Glutamatergic neuron (in vitro differentiated cells): ENCODE results near the gene CHRNA10. TPM values are rescaled to one million over a fixed set of nuclear protein-coding genes. Genes with fewer than 3 reads are reported as not detected.

ENCODE experiments used
- total RNA-seq: library from RNA; stranded (reverse); fragmentation: NEBNext Ultra II Directional; extraction: Animal tissue kit (Norgen Biotek cat#: 25700); gene quantifications from one replicate; pipeline ENCODE4 v1.2.1, GENCODE V29; 2021; ENCODE audit not compliant: unreplicated experiment

Gene CHRNA10
- total RNA-seq, 1 donor from 2014 or later = 0.91 TPM

Other genes starting within 250 kb of the CHRNA10 start
- gene ART5, start 29.4 kb downstream of the CHRNA10 start, total RNA-seq = not detected
- gene ART1, start 26.3 kb downstream of the CHRNA10 start, total RNA-seq = not detected
- gene NUP98, start 126.2 kb upstream of the CHRNA10 start, total RNA-seq = 49.6 TPM
- 20.0 TPM for gene PGAP2, start 137.2 kb upstream of the CHRNA10 start, total RNA-seq
- 6.6 TPM for gene RHOG, start 169.6 kb upstream of the CHRNA10 start, total RNA-seq
- gene STIM1, start 184.3 kb upstream of the CHRNA10 start, total RNA-seq = 9.6 TPM